ENCODE results near the gene SIM2.

GRCh38 chr21:36704281-36704957 lies 5.5 kb downstream of the SIM2 start:
- no peak for TF ChIP-seq CTCF (conservative IDR thresholded peaks at IDR 0.05 in 1 of 2, IDR thresholded peaks at IDR 0.05 in 1 of 2; ENCODE audit: low read depth in 1 of 2, low read length in 2 of 2)
- no peak for TF ChIP-seq EZH2 (IDR thresholded peaks at IDR 0.05; ENCODE audit: low read length, missing control alignments)
